Measurements from ENCODE around the gene RYR2. TPM values are rescaled to one million over a fixed set of nuclear protein-coding genes. Genes with fewer than 3 reads are reported as not detected.
A peak's percentile ranks its signal among the peaks of the same experiment; 100 is the strongest.

Gene RYR2
- polyA plus RNA-seq, 1 experiment = not detected

GRCh38 chr1:237029850-237030535 lies 12.0 kb upstream of the RYR2 start:
- ChIA-PET POLR2A (no interaction called here), CTCF (no interaction called here)
- no peaks in the 10 kb centered on the region for H3K36me3 ChIP-seq (ENCODE audit: control insufficient read depth, insufficient read depth, low read length)
- H3K27me3 ChIP-seq (ENCODE audit: control insufficient read depth, insufficient read depth, low read length) = no peaks in the 10 kb centered on the region
- H3K4me3 ChIP-seq (ENCODE audit: low read depth, low read length) = no peak overlapping the region
- TF ChIP-seq CTCF (IDR thresholded peaks at IDR 0.05; ENCODE audit: insufficient read depth, low read depth, low read length) = no peak
- no peak for DNase-seq (ENCODE audit: low read depth)

GRCh38 chr1:237031480-237031879 lies 10.5 kb upstream of the RYR2 start:
- DNase-seq (ENCODE audit: low read depth) = peak; percentile 11
- no peak overlapping the region for H3K4me3 ChIP-seq (ENCODE audit: low read depth, low read length)
- no peaks in the 10 kb centered on the region for H3K27me3 ChIP-seq (ENCODE audit: control insufficient read depth, insufficient read depth, low read length)
- TF ChIP-seq CTCF (IDR thresholded peaks at IDR 0.05; ENCODE audit: insufficient read depth, low read depth, low read length) = no peak
- ChIA-PET CTCF (no interaction called here), POLR2A (no interaction called here)
- no peaks in the 10 kb centered on the region for H3K36me3 ChIP-seq (ENCODE audit: control insufficient read depth, insufficient read depth, low read length)

- ChIA-PET POLR2A (no interaction called here), CTCF (no interaction called here)
- no peak overlapping the region for H3K4me3 ChIP-seq (ENCODE audit: low read depth, low read length)
- no peak for DNase-seq (ENCODE audit: low read depth)
- no peaks in the 10 kb centered on the region for H3K36me3 ChIP-seq (ENCODE audit: control insufficient read depth, insufficient read depth, low read length)
- no peaks in the 10 kb centered on the region for H3K27me3 ChIP-seq (ENCODE audit: control insufficient read depth, insufficient read depth, low read length)
- TF ChIP-seq CTCF (IDR thresholded peaks at IDR 0.05; ENCODE audit: insufficient read depth, low read depth, low read length) = no peak
Measured at GRCh38 chr1:237032029-237032428, 10.0 kb upstream of the RYR2 start.

GRCh38 chr1:237033061-237033460 lies 8.9 kb upstream of the RYR2 start:
- no peak overlapping the region for H3K4me3 ChIP-seq (ENCODE audit: low read depth, low read length)
- CTCF ChIA-PET = no interaction called here
- POLR2A ChIA-PET = no interaction called here
- no peaks in the 10 kb centered on the region for H3K36me3 ChIP-seq (ENCODE audit: control insufficient read depth, insufficient read depth, low read length)
- no peaks in the 10 kb centered on the region for H3K27me3 ChIP-seq (ENCODE audit: control insufficient read depth, insufficient read depth, low read length)
- TF ChIP-seq CTCF (IDR thresholded peaks at IDR 0.05; ENCODE audit: insufficient read depth, low read depth, low read length) = no peak
- no peak for DNase-seq (ENCODE audit: low read depth)

- ChIA-PET CTCF (no interaction called here), POLR2A (no interaction called here)
- H3K36me3 ChIP-seq (ENCODE audit: control insufficient read depth, insufficient read depth, low read length) = no peaks in the 10 kb centered on the region
- H3K4me3 ChIP-seq (ENCODE audit: low read depth, low read length) = no peak overlapping the region
- no peak for DNase-seq (ENCODE audit: low read depth)
- TF ChIP-seq CTCF (IDR thresholded peaks at IDR 0.05; ENCODE audit: insufficient read depth, low read depth, low read length) = no peak
- no peaks in the 10 kb centered on the region for H3K27me3 ChIP-seq (ENCODE audit: control insufficient read depth, insufficient read depth, low read length)
Measured at GRCh38 chr1:237033804-237034203, 8.2 kb upstream of the RYR2 start.

All from BJ (cell line).